GM18519 (cell line): ENCODE measurements around the gene PFDN1.
"Not testable (repeated sequence)": the region's sequence is repeated elsewhere in the genome, so short reads cannot be mapped to it uniquely, and the experiment has no call there.

Experiments
- ATAC-seq: cut with Tn5 transposase; IDR thresholded peaks from one replicate; pipeline ENCODE4 v1.9.1; 2021; ENCODE audit warnings: mild to moderate bottlenecking, moderate library complexity; ENCODE audit not compliant: unreplicated experiment, low FRiP score

The PFDN1 gene, protein sequence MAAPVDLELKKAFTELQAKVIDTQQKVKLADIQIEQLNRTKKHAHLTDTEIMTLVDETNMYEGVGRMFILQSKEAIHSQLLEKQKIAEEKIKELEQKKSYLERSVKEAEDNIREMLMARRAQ

GRCh38 chr5:140302786-140303639 lies at the start of gene PFDN1:
TSS of gene PFDN1 (minus strand) at chr5:140303101. CDS start at chr5:140303073, 28 bp downstream.
- peak; percentile 73 for ATAC-seq

DNA sequence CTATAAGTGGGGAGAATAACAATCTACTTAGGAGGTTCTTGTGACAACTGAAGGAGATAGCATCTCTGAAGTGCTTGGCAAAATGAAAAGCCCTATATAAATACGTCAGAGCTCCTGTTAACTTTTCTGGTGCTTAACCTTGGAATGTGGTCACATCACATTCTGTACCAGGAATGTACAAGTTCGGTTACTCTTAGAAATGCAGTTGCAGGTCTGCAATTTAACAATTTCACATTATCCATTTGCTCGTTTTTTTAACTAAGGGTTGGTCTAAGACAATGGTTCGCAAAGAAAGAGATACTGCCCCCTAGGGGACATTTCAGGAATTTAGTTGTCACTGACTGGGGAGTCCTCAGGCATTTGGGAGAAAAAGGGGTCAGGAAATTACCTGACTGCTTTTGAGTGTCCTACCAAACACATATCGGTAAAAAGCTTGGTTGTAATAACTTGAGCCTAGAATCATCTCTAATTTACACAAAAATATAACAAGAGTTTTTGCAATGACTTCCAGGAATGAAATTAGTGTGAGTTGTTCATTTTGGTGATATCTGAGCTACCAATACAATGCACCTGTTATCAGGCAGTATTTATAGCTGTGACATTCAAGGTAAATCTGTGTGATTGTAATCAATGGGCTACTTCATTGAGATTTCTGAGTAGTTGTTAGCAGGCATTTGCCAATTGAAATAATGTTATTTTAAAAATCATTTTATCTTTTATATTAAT lies 48.9 kb upstream of the PFDN1 start:
- ATAC-seq, result peak; percentile 84

DNA sequence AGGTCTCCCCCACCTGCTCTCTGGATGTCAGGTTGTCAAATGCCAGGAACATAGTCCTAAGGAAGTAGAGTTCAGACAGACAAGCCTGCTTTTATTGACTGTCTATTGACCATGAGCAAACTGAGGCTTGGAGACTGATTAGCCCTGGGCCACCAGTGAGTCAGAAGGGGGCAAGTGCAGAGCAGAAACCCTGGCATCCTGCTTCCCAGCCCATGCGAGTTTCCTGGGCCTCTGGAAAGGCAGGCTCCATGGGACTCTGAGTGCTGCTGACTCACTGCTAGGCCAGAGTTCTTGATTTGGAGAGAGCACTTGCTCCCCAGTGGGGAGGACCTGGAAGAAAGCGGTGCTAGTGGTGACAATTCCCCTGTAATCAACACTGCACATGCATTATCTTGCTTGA lies 46.3 kb upstream of the PFDN1 start:
- no peak for ATAC-seq

DNA sequence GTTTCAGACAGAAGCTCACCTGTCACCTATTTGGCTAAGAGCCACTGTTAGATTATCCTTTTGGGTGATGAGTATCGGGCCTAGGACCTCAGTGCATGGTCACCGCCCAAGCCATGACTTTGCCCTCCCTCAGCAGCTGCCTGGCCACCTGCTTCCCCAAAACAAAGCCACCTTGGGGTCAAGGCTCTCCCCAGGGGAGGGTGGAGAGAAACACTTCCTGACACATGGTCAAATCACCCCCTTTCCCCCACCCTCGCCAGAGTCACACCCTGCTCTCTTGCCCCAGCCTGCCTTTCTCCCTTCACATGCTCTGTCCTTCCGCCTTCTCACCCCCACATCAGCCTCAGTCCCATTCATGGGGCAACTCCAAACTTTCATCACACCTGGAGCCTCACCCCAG lies 45.2 kb upstream of the PFDN1 start:
- ATAC-seq, result no peak

DNA sequence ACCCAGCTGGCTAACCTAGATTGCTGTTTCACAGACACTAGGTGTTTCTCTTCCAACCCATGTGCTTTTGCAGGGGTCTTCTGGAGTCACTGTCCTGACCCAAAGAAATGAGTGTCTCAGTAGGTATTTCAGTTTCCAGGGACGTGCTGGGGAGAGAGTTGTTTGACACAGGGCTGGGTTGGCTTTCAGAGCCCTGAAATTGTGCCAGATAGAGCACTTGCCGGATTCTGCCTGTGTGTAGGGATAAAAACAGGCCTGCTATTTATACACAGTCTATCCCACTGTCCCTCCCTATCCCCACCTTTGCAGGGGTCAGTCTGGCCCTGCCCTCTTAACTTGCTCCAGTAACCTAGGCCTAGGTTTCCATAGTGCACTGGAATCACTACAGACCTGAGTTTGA lies 44.5 kb upstream of the PFDN1 start:
- no peak for ATAC-seq

DNA sequence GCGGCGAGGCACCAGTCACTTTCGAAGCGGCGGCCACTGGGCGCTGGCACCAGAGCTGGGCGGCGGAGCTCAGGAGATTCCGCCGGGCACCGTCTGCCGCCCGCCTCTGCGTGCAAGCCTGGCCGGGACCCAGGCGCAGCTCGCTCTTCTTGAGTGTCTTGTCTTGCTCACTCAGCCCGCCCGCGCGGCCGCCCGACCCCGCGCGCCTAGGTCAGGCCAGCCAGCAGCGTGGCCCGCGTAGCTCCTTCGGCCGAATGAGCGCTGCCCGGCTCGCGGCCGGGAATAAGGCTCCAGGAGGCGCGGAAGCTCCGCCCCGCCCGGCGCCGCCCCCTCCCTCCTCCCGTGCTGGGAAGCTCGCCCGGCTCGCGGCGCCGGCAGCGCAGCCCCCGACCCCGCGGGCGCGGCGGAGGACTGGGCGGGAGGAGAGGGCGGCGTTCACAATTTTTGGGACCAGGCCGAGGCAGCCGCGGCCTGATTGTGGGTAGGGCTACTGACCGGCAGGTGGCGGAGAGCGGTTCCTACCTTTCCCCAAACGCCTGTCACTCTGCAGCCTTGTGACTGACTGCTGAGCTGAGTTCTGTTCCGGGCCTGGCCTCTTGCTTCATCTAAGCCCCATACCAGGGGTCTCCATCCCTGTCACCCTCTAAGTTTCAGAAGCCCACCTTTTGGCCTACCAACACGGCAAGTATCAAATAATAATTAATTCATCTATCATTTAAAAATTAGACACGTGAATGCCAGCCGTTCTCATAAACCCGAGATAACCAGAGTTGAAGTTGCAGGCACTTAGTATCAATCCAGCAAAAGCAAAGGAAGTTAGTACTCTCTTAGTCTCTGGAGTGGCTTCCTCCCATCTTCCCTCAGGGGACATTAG lies 43.7 kb upstream of the PFDN1 start, which contains the start of gene HBEGF:
HBEGF (minus strand) TSS at position 256 of the 874 bp plus-strand sequence. CDS start 275 bp downstream, outside the sequence.
- ATAC-seq, result peak; percentile 62

GRCh38 chr5:140345919-140346347 lies 43.0 kb upstream of the PFDN1 start:
- peak; percentile 7 for ATAC-seq

DNA sequence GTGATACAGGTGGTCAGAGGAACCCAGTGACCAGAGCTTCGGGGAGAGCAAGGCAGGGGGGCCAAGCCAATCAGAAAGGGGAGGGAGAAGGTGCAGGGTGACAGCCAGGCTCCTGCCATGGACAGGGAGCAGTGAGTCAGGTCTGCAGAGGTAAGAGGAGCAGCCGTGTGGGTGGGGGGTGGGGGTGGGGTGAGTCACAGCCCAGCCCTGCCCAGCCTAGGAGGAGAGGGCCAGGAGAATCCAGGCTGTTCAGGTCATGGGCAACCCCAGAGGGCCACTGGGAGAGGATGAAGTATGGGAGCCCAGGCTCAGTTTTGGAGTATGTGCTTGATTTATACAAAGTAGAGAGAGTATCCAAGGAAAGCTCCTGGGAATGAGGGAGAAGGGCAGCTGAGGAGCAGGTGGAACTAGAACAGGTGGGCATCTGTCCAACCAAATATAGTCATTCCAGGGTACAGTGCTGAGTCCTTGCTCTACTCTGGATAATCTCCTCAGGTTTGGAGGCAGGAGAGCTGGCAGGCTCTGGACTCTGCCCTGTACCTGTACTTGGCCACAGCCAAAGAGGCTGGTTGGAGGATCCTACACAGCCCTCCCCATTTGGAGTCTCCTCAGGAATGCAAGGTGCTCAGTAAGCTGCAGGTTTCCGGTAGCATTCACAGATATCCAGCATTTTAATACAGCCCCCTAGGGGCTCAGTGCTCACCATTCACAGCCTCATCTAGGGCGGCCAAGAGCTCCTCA lies 42.0 kb upstream of the PFDN1 start:
- no peak for ATAC-seq

DNA sequence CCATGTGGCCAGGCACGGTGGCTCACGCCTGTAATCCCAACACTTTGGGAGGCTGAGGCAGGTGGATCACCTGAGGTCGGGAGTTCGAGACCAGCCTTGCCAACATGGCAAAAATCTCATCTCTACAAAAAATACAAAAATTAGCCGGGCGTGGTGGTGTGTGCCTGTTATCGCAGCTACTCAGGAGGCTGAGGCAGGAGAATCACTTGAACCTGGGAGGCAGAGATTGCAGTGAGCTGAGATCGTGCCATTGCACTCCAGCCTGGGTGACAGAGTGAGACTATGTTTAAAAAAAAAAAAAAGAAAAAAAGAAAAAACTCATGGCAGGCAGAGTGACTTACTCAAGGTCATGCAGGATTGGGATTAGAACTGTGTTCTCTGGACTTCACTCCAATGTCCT lies 40.9 kb upstream of the PFDN1 start:
- not testable (repeated sequence) for ATAC-seq

DNA sequence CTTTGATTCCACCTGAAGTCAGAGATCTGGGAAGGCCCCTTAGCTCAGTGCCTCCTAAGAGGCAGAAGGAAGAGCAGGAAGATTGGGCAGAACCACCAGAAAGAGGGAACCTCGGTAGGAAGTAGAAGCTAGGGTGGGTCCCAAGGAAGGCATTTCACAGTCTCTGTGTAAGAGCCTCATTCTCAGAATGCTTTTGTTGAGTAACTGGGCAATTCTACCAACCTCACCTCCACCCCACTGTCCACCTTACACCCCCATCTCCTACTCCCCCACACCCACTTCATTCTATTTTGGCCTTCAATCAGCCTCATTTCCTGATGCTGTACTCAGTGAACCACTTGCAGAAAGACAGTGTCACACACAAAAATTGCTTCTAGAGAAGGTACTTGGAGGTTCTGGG lies 40.0 kb upstream of the PFDN1 start:
- ATAC-seq, result no peak

DNA sequence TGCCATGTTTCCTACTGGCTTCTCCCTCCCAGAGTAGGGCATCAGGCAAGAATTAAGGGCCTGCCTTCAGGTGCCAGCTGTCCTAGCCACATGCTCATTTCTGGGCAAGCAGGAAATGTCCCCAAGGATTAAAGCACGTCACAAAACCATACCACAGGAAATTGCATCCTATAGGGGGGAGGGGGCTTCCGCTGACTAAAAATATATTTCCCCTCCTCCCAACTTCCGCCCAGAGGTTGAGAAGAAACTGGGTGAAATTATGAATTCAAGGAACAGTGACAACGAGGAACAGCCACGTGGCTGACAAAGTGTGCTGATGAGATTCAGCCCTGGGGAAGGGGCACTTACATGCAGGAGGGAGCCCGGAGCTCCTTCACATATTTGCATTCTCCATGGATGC lies 39.4 kb upstream of the PFDN1 start:
- no peak for ATAC-seq

DNA sequence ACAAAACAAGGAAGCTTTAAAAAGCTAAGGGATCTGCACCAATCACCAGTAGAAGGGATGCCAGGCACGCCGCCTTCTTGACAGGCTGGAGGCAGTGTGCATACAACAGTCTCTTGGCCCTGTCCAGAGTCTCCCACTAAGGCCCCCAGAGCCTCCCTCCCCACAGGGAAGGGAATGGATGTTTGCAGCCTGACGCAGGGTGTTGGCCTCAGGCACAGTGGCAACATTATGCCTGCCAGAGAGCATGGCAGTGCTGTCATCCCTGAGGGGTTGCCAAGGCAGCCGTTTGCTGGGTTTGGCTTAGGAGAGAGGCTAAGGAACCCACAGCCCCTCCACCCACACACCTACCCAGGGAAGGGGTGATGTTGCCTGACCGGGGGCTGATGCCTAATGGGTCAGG lies 38.7 kb upstream of the PFDN1 start:
- ATAC-seq, result no peak

DNA sequence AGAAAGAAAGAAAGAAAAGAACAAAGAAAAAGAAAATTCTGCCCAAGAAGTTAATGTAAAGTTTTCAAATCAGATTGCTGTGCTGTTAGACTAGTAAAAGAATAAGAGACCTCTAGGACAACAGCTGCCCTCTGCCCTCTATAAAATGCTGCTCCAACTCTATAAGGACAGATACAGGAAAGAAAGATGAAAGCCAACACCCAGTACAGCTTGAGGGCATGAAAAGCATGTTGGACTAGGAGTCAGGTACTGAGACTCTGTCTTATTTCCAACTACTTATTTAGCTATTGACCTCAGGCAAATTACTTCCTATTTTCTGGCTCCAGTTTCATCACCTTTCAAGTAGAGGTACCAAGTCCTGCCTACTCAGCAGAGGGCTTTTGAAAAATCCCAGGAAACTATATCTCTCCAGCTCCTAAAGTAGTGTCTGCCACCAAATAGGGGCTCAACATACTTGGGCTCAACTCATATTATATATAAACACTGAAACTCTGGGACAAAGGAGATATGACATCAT lies 37.8 kb upstream of the PFDN1 start:
- ATAC-seq, result no peak

DNA sequence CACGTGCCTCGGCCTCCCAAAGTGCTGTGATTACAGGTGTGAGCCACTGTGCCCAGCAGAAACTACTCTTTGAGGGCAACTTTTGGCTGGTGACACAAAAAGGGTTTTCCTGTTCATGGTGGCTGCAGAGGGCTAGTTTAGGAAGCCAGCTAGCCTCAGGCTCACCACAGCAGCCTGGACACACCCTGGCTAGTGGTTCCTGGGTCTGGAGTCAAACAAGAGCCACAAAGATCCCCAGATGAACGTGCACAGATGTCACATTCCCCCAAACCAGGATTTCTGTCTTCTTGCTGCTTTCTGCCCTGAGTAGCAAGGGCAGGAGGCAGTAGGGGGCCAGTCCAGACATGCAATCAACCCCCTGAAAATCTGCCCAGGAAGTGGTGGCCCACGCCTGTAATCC lies 36.7 kb upstream of the PFDN1 start:
- ATAC-seq, result no peak

DNA sequence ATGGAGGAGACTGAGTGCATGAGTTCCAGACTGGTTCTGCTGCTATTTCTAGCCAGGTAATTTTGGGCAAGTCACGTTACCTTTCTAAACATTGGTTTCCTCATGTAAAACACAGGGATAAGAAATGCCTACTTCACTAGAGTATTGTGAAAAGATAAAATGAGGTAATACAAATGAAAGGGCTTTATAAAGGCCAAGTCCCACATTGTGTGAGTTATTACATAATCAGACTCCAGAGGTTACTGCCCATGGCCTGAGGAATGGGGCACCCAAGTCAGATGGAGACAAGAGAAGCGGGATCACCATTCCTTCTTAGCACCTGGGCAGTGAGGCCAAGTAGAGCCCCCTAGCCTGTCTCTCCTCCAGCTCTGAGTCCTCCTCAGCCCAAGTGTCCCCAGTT lies 36.0 kb upstream of the PFDN1 start:
- ATAC-seq, result no peak

DNA sequence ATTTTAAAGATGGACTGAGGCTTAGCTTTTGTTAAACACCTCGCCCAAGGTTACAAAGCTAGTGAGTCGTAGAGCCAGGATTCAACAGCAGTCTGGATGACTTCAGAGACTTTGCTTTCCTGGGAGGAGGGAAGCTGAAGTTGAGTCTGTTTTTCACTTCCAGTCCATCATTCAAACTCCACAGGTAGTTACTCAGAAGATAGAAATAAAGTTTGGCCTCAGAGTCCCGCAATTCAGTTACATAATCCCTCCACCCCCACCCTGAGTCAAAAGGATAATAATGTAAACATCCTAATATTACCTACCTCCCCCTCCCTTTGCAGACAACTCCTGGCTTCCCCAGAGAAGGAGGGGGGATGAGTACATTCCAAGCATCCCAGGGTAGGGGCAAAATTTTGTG lies 35.4 kb upstream of the PFDN1 start:
- no peak for ATAC-seq

GRCh38 chr5:140337880-140338279 lies 35.0 kb upstream of the PFDN1 start:
- ATAC-seq, result no peak

- no peak for ATAC-seq
These were observed 33.5 kb upstream of the PFDN1 start for GRCh38 chr5:140336388-140336787.

GRCh38 chr5:140331638-140332037 lies 28.7 kb upstream of the PFDN1 start:
- ATAC-seq, result no peak
